ENCODE measurements around the gene RNF13. TPM values are rescaled to one million over a fixed set of nuclear protein-coding genes. Genes with fewer than 3 reads are reported as not detected.
A peak's percentile ranks its signal among the peaks of the same experiment; 100 is the strongest.

The RNF13 gene
- total and polyA plus RNA-seq, 9 donors, result 49.4 to 89.4 (median 54.1) TPM

GRCh38 chr3:149809699-149810098, 3.3 kb upstream of the RNF13 start:
- no peaks in the 10 kb centered on the region for H3K36me3 ChIP-seq
- H3K4me3 ChIP-seq, result no peak overlapping the region
- intact Hi-C loops (cut with DNase I), result loop anchor here in 1 of 4 donors (10.0 kb wide), 1 partner anchor 315 kb away; no protein-coding TSS in a partner anchor
- H3K9me3 ChIP-seq, result no peaks in the 10 kb centered on the region
- DNase-seq, result no peak
- no peaks in the 10 kb centered on the region for H3K27me3 ChIP-seq
- H3K27ac ChIP-seq, result no peak overlapping the region
- peaks cover 2% of the 10 kb centered on the region for H3K4me1 ChIP-seq (ENCODE audit: insufficient read depth)
- TF ChIP-seq EP300 (IDR thresholded peaks at IDR 0.05), result no peak
- TF ChIP-seq CTCF (IDR thresholded peaks at IDR 0.05), result no peak
- TF ChIP-seq POLR2A (IDR thresholded peaks at IDR 0.05), result no peak

GRCh38 chr3:149810846-149811245, 2.2 kb upstream of the RNF13 start:
- intact Hi-C loops (cut with DNase I), result no loop called here
- H3K27me3 ChIP-seq, result no peaks in the 10 kb centered on the region
- H3K4me1 ChIP-seq (ENCODE audit: insufficient read depth), result peaks cover 4% of the 10 kb centered on the region
- no peak for DNase-seq
- H3K9me3 ChIP-seq, result no peaks in the 10 kb centered on the region
- WGBS, 3 donors, result 84 to 90% (median 89%) methylated on average over 2 of the region's 2 CpGs
- no peak for TF ChIP-seq EP300 (IDR thresholded peaks at IDR 0.05)
- no peak for TF ChIP-seq POLR2A (IDR thresholded peaks at IDR 0.05)
- no peak for TF ChIP-seq CTCF (IDR thresholded peaks at IDR 0.05)
- no peak overlapping the region for H3K4me3 ChIP-seq
- H3K27ac ChIP-seq, result no peak overlapping the region
- H3K36me3 ChIP-seq, result no peaks in the 10 kb centered on the region

GRCh38 chr3:149812165-149812605, 830 bp upstream of the RNF13 start:
- Histone ChIP-seq H3K4me3 (peak overlapping the region; percentile 76), H3K4me1 (ENCODE audit: insufficient read depth) (peaks cover 7% of the 10 kb centered on the region), H3K9me3 (no peaks in the 10 kb centered on the region), H3K27ac (peak overlapping the region; percentile 94 to 97), H3K27me3 (no peaks in the 10 kb centered on the region), H3K36me3 (no peaks in the 10 kb centered on the region)
- DNase-seq, result peak in 1 of 5 donors; percentile 75
- WGBS, 3 donors, result 27 to 30% (median 28%) methylated on average over 13 of the region's 13 CpGs
- no peak for TF ChIP-seq POLR2A (IDR thresholded peaks at IDR 0.05)
- no peak for TF ChIP-seq EP300 (IDR thresholded peaks at IDR 0.05)
- TF ChIP-seq CTCF (IDR thresholded peaks at IDR 0.05), result no peak
- intact Hi-C loops (cut with DNase I), result no loop called here

GRCh38 chr3:149813367-149814281, 609 bp downstream of the RNF13 start:
- Histone ChIP-seq H3K4me1 (ENCODE audit: insufficient read depth) (peaks cover 7% of the 10 kb centered on the region), H3K27me3 (no peaks in the 10 kb centered on the region), H3K4me3 (peak overlapping the region; percentile 76), H3K27ac (peak overlapping the region; percentile 62 to 97), H3K9me3 (no peaks in the 10 kb centered on the region), H3K36me3 (no peaks in the 10 kb centered on the region)
- DNase-seq, result peak in 2 of 5 donors; percentile 18 to 23
- 0 to 1% (median 0%) methylated on average over 28 to 29 of the region's 29 CpGs for WGBS, 3 donors
- TF ChIP-seq EP300 (IDR thresholded peaks at IDR 0.05) (no peak), CTCF (IDR thresholded peaks at IDR 0.05) (no peak), POLR2A (IDR thresholded peaks at IDR 0.05) (no peak)
- intact Hi-C loops (cut with DNase I), result no loop called here
